Neural cell (in vitro differentiated cells): Measurements from ENCODE around the gene SFTPA2.
"Not testable (repeated sequence)": the region's sequence is repeated elsewhere in the genome, so short reads cannot be mapped to it uniquely, and the experiment has no call there.

Experiments
- CTCF ChIP-seq: fragments of 450-650 bp; IDR thresholded peaks from 2 replicates; pipeline ENCODE4 v1.5.1; 2014; ENCODE audit warnings: antibody characterized with exemption, mild to moderate bottlenecking, moderate library complexity; ENCODE audit not compliant: poor library complexity, severe bottlenecking
- EP300 ChIP-seq: fragments of 450-650 bp; conservative IDR thresholded peaks from 2 replicates; pipeline ENCODE4 v1.6.1; 2014; ENCODE audit warnings: antibody characterized with exemption, mild to moderate bottlenecking, moderate library complexity; ENCODE audit not compliant: poor library complexity, severe bottlenecking
- EZH2 ChIP-seq: fragments of 200-600, 300-800 bp; shearing (Covaris generic), sonication (generic); IDR thresholded peaks from 2 replicates; pipeline ENCODE4 v1.6.1; 2014; ENCODE audit warnings: antibody characterized with exemption, low read length, borderline replicate concordance, mild to moderate bottlenecking; ENCODE audit not compliant: insufficient read depth, poor library complexity, severe bottlenecking
- POLR2AphosphoS5 ChIP-seq: IDR thresholded peaks from 2 replicates; pipeline ENCODE4 v1.6.1; 2012
- RAD21 ChIP-seq: fragments of 450-650 bp; conservative IDR thresholded peaks from 2 replicates; pipeline ENCODE4 v1.6.1; 2014; ENCODE audit warnings: antibody characterized with exemption, mild to moderate bottlenecking, moderate library complexity
- REST ChIP-seq: IDR thresholded peaks from 2 replicates; pipeline ENCODE4 v1.6.1; 2012; ENCODE audit warnings: borderline replicate concordance
- TAF1 ChIP-seq: IDR thresholded peaks from 2 replicates; pipeline ENCODE4 v1.6.1; 2012; ENCODE audit warnings: low read depth

- TF ChIP-seq REST, EP300, CTCF, POLR2AphosphoS5, TAF1, RAD21, EZH2: not testable (repeated sequence)
Measured at GRCh38 chr10:79533903-79534175, 26.4 kb downstream of the SFTPA2 start.
